Vagina (tissue), 2 donors: ENCODE results near the gene NDUFV1. TPM values are rescaled to one million over a fixed set of nuclear protein-coding genes. Genes with fewer than 3 reads are reported as not detected.
"Not testable (repeated sequence)": the region's sequence is repeated elsewhere in the genome, so short reads cannot be mapped to it uniquely, and the experiment has no call there.

Experiments used
- DNase-seq, 2 donors: peaks; one replicate each; pipeline ENCODE4 v3.0.0-alpha.2; 2017; ENCODE audit errors: extremely low spot score in 2 of 2
- H3K27ac ChIP-seq: fragments of 200-600 bp; sonication (generic); one replicate; pipeline ENCODE4 v1.5.1; 2019
- H3K27me3 ChIP-seq: fragments of 200-600 bp; sonication (generic); one replicate; pipeline ENCODE4 v1.5.1; 2019
- H3K36me3 ChIP-seq, 2 donors: fragments of 200-600 bp; sonication (generic); one replicate each; pipeline ENCODE4 v1.5.1; 2017 to 2019
- H3K4me1 ChIP-seq: fragments of 200-600 bp; sonication (generic); one replicate; pipeline ENCODE4 v1.5.1; 2019
- H3K4me3 ChIP-seq, 2 donors: fragments of 200-600 bp; sonication (generic); 1 replicate in 1 of 2; 2 replicates in 1 of 2; pipeline ENCODE4 v1.5.1; 2016 to 2019
- H3K9me3 ChIP-seq: fragments of 200-600 bp; sonication (generic); one replicate; pipeline ENCODE4 v1.5.1; 2019
- POLR2A ChIP-seq, 2 donors: fragments of 450-650 bp; IDR thresholded peaks; one replicate each; pipeline ENCODE4 v1.6.1; 2017; ENCODE audit warnings: antibody characterized with exemption in 2 of 2, mild to moderate bottlenecking in 2 of 2, moderate library complexity in 2 of 2
- POLR2AphosphoS5 ChIP-seq, 2 donors: sonication (generic); formaldehyde crosslinking; IDR thresholded peaks; one replicate each; pipeline ENCODE4 v1.9.0; 2017; ENCODE audit warnings: antibody characterized with exemption in 2 of 2, mild to moderate bottlenecking in 2 of 2, low read depth in 1 of 2; ENCODE audit not compliant: insufficient read depth in 1 of 2
- intact Hi-C: fragments of 100-400 bp; cut with DNase I; formaldehyde crosslinking; loops from one replicate; pipeline ENCODE4 v1.15.1; 2023
- total RNA-seq: library from RNA; depleted of rRNA; stranded (reverse); fragments of >200 nt; gene quantifications from one replicate; pipeline ENCODE4 v1.2.3, GENCODE V29; 2016
- TF ChIP-seq, protein P1 (sequence below), 3 experiments: fragments of 450-650 bp in 2 of 3; fragments of 200-600 bp in 1 of 3; sonication (generic) in 1 of 3; IDR thresholded peaks; one replicate each; pipeline ENCODE4 v1.5.1; 2017 to 2019; ENCODE audit warnings: antibody characterized with exemption in 3 of 3, mild to moderate bottlenecking in 2 of 3, moderate library complexity in 2 of 3

The NDUFV1 gene
- total RNA-seq, 1 donor from 2014 or later: 254 TPM

DNA sequence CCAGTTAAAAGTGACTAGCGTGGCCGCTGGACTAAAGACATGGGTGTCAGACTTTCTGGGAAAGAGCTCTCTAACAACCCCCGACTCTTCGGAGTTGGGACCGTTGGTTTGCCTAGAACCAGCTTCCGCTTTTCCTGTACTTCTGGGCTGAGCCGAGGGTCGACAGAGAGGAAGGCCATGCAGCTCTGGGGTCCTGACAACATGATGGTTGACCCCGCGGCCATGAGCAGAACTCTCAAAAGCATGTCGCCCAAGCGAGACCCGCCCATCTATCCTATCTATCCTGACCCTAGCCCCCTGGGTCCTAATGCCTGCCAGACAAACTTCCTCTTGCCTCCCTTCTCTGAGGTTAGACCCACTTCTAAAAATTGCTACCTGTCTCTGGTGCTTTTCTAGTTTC, 13.9 kb downstream of the NDUFV1 start:
- DNase-seq, H3K27me3 ChIP-seq, H3K9me3 ChIP-seq, H3K4me1 ChIP-seq, intact Hi-C loops, H3K27ac ChIP-seq, H3K36me3 ChIP-seq, H3K4me3 ChIP-seq: not testable (repeated sequence)

DNA sequence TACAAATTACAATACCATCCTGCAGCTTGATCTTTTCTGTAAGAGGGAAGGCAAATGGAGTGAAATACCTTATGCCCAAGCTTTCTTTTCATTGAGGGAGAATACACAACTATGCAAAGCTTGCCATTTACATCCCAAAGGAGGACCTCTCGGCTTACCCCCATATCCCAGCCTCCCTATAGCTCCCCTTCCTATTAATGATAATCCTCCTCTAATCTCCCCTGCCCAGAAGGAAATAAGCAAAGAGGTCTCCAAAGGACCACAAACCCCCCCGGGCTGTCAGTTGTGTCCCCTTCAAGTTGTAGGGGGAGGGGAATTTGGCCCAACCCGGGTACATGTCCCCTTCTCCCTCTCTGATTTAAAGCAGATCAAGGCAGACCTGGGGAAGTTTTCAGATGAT, 15.2 kb downstream of the NDUFV1 start:
- H3K4me3 ChIP-seq, H3K27me3 ChIP-seq, H3K36me3 ChIP-seq, intact Hi-C loops, H3K4me1 ChIP-seq, DNase-seq, H3K27ac ChIP-seq, H3K9me3 ChIP-seq: not testable (repeated sequence)

DNA sequence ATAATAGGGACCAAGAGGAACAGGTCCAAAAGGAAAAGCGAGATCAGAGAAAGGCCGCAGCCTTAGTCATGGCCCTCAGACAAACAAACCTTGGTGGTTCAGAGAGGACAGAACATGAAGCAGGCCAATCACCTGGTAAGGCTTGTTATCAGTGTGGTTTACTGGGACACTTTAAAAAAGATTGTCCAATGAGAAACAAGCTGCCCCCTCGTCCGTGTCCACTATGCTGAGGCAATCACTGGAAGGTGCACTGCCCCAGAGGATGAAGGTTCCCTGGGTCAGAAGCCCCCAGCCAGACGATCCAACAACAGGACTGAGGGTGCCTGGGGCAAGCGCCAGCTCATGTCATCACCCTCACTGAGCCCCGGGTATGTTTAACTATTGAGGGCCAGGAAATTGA, 16.2 kb downstream of the NDUFV1 start:
- H3K4me1 ChIP-seq, H3K4me3 ChIP-seq, intact Hi-C loops, DNase-seq, H3K9me3 ChIP-seq, H3K27me3 ChIP-seq, H3K36me3 ChIP-seq, H3K27ac ChIP-seq: not testable (repeated sequence)

DNA sequence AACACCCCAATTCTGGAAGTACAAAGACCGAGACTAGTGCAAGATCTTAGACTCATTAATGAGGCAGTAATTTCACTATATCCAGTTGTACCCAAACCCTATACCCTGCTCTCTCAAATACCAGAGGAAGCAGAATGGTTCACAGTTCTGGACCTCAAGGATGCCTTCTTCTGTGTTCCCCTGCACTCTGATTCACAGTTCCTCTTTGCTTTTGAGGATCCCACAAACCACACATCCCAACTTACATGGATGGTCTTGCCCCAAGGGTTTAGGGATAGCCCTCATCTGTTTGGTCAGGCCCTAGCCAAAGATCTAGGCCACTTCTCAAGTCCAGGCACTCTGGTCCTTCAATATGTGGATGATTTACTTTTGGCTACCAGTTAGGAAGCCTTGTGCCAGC, 17.1 kb downstream of the NDUFV1 start:
- DNase-seq, H3K27me3 ChIP-seq, H3K4me1 ChIP-seq, H3K4me3 ChIP-seq, H3K9me3 ChIP-seq, H3K27ac ChIP-seq, H3K36me3 ChIP-seq, intact Hi-C loops: not testable (repeated sequence)

DNA sequence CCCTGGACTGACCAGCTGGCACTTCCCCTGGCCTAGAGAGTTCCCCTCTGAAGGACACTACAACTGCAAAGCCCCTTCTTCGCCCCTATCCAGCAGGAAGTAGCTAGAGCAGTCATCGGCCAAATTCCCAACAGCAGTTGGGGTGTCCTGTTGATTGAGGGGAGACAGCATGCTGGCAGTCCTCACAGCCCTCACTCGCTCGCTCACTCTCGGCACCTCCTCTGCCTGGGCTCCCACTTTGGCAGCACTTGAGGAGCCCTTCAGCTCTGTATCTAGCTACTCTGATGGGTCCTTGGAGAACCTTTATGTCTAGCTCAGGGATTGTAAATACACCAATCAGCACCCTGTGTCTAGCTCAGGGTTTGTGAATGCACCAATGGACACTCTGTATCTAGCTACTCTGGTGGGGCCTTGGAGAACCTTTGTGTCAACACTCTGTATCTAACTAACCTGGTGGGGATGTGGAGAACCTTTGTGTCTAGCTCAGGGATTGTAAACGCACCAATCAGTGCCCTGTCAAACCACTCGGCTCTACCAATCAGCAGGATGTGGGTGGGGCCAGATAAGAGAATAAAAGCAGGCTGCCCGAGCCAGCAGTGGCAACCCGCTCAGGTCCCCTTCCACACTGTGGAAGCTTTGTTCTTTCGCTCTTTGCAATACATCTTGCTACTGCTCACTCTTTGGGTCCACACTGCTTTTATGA, 19.5 kb downstream of the NDUFV1 start:
- H3K27me3 ChIP-seq, DNase-seq, intact Hi-C loops, H3K4me3 ChIP-seq, H3K9me3 ChIP-seq, H3K27ac ChIP-seq, H3K36me3 ChIP-seq: not testable (repeated sequence)
- H3K4me1 ChIP-seq: peaks cover 24% of the 10 kb centered on the region

DNA sequence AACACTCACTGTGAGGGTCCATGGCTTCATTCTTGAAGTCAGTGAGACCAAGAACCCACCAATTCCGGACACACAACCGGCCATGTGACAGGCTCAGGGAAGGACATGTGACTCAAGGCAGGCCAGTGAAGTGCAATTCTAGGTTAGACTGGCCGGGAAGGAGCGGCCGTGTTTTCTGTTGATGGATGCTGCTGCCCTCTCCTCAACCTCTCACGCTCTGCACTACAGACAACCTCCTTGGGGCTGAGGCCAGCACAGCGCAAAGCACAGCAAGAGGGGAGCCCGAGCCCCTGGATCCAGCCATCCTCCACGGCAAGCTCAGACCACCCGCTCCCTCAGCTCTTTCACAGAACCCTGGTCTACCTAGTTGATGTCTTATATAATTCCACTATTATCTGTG, 20.2 kb downstream of the NDUFV1 start:
- H3K27me3 ChIP-seq: no peaks in the 10 kb centered on the region
- DNase-seq: no peak
- TF ChIP-seq POLR2AphosphoS5 (IDR thresholded peaks at IDR 0.05; ENCODE audit: insufficient read depth in 1 of 2, low read depth in 1 of 2): no peak
- TF ChIP-seq, protein P1, sequence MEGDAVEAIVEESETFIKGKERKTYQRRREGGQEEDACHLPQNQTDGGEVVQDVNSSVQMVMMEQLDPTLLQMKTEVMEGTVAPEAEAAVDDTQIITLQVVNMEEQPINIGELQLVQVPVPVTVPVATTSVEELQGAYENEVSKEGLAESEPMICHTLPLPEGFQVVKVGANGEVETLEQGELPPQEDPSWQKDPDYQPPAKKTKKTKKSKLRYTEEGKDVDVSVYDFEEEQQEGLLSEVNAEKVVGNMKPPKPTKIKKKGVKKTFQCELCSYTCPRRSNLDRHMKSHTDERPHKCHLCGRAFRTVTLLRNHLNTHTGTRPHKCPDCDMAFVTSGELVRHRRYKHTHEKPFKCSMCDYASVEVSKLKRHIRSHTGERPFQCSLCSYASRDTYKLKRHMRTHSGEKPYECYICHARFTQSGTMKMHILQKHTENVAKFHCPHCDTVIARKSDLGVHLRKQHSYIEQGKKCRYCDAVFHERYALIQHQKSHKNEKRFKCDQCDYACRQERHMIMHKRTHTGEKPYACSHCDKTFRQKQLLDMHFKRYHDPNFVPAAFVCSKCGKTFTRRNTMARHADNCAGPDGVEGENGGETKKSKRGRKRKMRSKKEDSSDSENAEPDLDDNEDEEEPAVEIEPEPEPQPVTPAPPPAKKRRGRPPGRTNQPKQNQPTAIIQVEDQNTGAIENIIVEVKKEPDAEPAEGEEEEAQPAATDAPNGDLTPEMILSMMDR (IDR thresholded peaks at IDR 0.05): no peak
- no peak for TF ChIP-seq POLR2A (IDR thresholded peaks at IDR 0.05)
- H3K27ac ChIP-seq: no peak overlapping the region
- peaks cover 24% of the 10 kb centered on the region for H3K4me1 ChIP-seq
- no peaks in the 10 kb centered on the region for H3K9me3 ChIP-seq
- no peak overlapping the region for H3K4me3 ChIP-seq
- no peaks in the 10 kb centered on the region for H3K36me3 ChIP-seq
- intact Hi-C loops: no loop called here

DNA sequence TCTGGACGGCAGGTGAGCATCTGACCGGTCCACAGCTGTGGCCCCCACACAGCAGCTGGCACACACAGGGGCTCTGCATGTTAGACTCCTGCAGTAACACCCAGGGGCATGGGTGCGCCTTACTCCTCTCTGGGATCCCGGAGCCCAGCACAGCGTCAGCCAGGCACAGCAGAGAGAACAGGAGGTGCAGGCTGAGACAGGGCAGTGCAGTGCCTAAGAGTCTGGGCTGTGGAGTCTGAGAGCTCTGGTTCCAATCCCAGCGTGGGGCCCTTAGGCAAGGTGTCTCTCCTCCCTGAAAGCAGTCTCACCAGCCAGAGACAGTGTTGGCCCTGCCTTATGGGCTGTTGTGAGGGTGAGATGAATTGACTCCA, 20.7 kb downstream of the NDUFV1 start:
- peaks cover 24% of the 10 kb centered on the region for H3K4me1 ChIP-seq
- TF ChIP-seq POLR2A (IDR thresholded peaks at IDR 0.05): no peak
- TF ChIP-seq, protein P1 (IDR thresholded peaks at IDR 0.05): no peak
- no peak for TF ChIP-seq POLR2AphosphoS5 (IDR thresholded peaks at IDR 0.05; ENCODE audit: insufficient read depth in 1 of 2, low read depth in 1 of 2)
- intact Hi-C loops: no loop called here
- DNase-seq: no peak
- no peaks in the 10 kb centered on the region for H3K9me3 ChIP-seq
- no peaks in the 10 kb centered on the region for H3K36me3 ChIP-seq
- H3K4me3 ChIP-seq: no peak overlapping the region
- H3K27me3 ChIP-seq: no peaks in the 10 kb centered on the region
- H3K27ac ChIP-seq: no peak overlapping the region
